Heart left ventricle (tissue), 13 donors: ENCODE measurements around the gene ERC1.
"Not testable (repeated sequence)": the region's sequence is repeated elsewhere in the genome, so short reads cannot be mapped to it uniquely, and the experiment has no call there.

Source experiments
- POLR2A ChIP-seq, 2 donors: fragments of 450-650 bp; IDR thresholded peaks; one replicate each; pipeline ENCODE4 v1.6.1; 2017; ENCODE audit warnings: antibody characterized with exemption in 2 of 2, mild to moderate bottlenecking in 2 of 2, moderate library complexity in 2 of 2
- TF ChIP-seq, protein P1 (sequence below), 12 donors: fragments of 200-600 bp; sonication (generic) in 4 of 12; IDR thresholded peaks; one replicate each; pipeline versions ENCODE4 v1.5.0 to v1.8.0; 2018 to 2022; ENCODE audit warnings: antibody characterized with exemption in 12 of 12, mild to moderate bottlenecking in 5 of 12
- donor health status: ischemic (EF 13 %, LVEDD 7.1; RV severe dilation, severe dysfunction).
- donor health status: DM: no; HTN: yes; CAD: no.
- donor health status: DM: no; HTN: no; CAD: no.
- donor health status: ischemic (EF 25% LVEDD 6.9; RV normal size, moderate dysfunction).
- donor health status: ischemic (EF 25% LVEDD 5.7; RV mildly dilated, moderate dysfunction).
- donor health status: ischemic (EF 35%, LVEDD 5.7; RV mildly dilated, moderate dysfunction).
- donor health status: nonischemic (EF 11% LVEDD 7.7; RV severe dilation, severe dysfunction).
- donor health status: DM: yes; HTN: yes; CAD: no.
- donor health status: PGD.
- donor health status: ischemic (EF 29% LVEDD 5.4; RV normal size, mild dysfunction).
- donor health status: nonischemic (EF 23%, LVEDD 6.1; RV moderate dilation, normal function).

DNA sequence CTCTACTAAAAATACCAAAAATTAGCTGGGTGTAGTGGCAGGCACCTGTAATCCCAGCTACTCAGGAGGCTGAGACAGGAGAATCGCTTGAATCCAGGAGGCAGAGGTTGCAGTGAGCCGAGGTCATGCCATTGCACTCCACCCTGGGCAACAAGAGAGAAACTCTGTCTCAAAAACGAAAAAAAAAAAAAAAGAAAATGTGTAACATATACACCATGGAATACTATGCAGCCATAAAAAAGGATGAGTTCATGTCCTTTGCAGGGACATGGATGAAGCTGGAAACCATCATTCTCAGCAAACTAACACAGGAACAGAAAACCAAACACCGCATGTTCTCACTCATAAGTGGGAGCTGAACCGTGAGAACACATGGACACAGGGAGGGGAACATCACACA is 326.0 kb downstream of the ERC1 start:
- TF ChIP-seq POLR2A (IDR thresholded peaks at IDR 0.05): not testable (repeated sequence)
- TF ChIP-seq, protein P1, sequence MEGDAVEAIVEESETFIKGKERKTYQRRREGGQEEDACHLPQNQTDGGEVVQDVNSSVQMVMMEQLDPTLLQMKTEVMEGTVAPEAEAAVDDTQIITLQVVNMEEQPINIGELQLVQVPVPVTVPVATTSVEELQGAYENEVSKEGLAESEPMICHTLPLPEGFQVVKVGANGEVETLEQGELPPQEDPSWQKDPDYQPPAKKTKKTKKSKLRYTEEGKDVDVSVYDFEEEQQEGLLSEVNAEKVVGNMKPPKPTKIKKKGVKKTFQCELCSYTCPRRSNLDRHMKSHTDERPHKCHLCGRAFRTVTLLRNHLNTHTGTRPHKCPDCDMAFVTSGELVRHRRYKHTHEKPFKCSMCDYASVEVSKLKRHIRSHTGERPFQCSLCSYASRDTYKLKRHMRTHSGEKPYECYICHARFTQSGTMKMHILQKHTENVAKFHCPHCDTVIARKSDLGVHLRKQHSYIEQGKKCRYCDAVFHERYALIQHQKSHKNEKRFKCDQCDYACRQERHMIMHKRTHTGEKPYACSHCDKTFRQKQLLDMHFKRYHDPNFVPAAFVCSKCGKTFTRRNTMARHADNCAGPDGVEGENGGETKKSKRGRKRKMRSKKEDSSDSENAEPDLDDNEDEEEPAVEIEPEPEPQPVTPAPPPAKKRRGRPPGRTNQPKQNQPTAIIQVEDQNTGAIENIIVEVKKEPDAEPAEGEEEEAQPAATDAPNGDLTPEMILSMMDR (IDR thresholded peaks at IDR 0.05): not testable (repeated sequence)
